ENCODE data around the gene STX1A. TPM values are rescaled to one million over a fixed set of nuclear protein-coding genes. Genes with fewer than 3 reads are reported as not detected.
"Not testable (repeated sequence)": the region's sequence is repeated elsewhere in the genome, so short reads cannot be mapped to it uniquely, and the experiment has no call there.

The STX1A gene
- polyA plus RNA-seq, 1 experiment, result 12.9 TPM

DNA sequence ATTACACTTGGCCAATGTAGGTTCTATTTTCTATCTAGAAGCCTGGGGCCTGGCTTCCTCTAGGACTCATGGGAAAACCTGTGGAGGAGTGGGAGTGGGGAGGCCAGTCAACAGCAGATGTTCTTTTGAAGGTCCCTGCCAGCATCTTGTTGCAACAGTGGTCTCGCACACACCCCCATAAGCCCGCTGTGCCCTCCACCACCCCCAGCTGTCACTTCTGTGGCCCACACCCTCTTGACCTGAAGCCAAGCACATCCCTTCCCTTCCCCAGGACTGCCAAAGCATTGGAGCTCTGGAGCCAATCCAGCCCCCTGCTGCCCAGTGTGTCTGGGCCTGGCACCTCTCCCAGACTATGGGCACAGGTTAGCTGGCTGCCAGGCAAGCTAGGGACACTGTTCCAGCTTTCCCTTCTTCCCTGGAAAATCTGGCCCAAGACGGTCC lies 1.9 kb upstream of the STX1A start:
- Histone ChIP-seq H3K27me3 (ENCODE audit: control insufficient read depth, insufficient read depth, low read length) (peaks cover 6% of the 10 kb centered on the region), H3K27ac (ENCODE audit: low read depth, low read length) (no peak overlapping the region), H3K9me3 (ENCODE audit: control insufficient read depth, insufficient read depth, low read length) (no peaks in the 10 kb centered on the region; the same call in 1 of the 2 replicates), H3K4me3 (ENCODE audit: low read depth, low read length) (no peak overlapping the region)
- ChIA-PET POLR2A (no interaction called here), CTCF (interaction anchor here (1.0 kb wide), 1 partner anchor 115 kb away, joined by 3 read pairs; no protein-coding TSS in a partner anchor)
- TF ChIP-seq, protein P1, sequence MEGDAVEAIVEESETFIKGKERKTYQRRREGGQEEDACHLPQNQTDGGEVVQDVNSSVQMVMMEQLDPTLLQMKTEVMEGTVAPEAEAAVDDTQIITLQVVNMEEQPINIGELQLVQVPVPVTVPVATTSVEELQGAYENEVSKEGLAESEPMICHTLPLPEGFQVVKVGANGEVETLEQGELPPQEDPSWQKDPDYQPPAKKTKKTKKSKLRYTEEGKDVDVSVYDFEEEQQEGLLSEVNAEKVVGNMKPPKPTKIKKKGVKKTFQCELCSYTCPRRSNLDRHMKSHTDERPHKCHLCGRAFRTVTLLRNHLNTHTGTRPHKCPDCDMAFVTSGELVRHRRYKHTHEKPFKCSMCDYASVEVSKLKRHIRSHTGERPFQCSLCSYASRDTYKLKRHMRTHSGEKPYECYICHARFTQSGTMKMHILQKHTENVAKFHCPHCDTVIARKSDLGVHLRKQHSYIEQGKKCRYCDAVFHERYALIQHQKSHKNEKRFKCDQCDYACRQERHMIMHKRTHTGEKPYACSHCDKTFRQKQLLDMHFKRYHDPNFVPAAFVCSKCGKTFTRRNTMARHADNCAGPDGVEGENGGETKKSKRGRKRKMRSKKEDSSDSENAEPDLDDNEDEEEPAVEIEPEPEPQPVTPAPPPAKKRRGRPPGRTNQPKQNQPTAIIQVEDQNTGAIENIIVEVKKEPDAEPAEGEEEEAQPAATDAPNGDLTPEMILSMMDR (IDR thresholded peaks at IDR 0.05; ENCODE audit: low read depth, low read length), result no peak
- no peak for DNase-seq (ENCODE audit: low read depth, low spot score)

DNA sequence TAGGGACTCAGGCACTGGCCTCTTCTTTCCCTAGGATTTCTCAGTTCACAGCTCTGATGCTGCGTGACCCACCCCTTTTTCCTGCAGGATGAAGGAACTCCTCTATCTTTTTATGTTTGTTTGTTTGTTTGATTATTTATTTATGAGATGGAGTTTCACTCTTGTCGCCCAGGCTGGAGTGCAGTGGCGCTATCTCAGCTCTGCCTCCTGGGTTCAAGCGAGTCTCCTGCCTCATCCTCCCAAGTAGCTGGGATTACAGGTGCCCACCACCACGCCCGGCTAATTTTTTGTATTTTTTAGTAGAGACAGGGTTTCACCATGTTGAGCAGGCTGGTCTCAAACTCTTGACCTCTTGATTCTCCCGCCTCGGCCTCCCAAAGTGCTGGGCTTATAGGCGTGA lies 974 bp upstream of the STX1A start:
- not testable (repeated sequence) for H3K4me3 ChIP-seq (ENCODE audit: low read depth, low read length); H3K9me3 ChIP-seq (ENCODE audit: control insufficient read depth, insufficient read depth, low read length); DNase-seq (ENCODE audit: low read depth, low spot score); H3K27me3 ChIP-seq (ENCODE audit: control insufficient read depth, insufficient read depth, low read length); H3K27ac ChIP-seq (ENCODE audit: low read depth, low read length)
- ChIA-PET POLR2A (interaction anchor here (0.7 kb wide), 1 partner anchor 22 kb away, joined by 4 read pairs; no protein-coding TSS in a partner anchor), CTCF (interaction anchor here (1.0 kb wide), 1 partner anchor 113 kb away, joined by 6 read pairs; no protein-coding TSS in a partner anchor)

DNA sequence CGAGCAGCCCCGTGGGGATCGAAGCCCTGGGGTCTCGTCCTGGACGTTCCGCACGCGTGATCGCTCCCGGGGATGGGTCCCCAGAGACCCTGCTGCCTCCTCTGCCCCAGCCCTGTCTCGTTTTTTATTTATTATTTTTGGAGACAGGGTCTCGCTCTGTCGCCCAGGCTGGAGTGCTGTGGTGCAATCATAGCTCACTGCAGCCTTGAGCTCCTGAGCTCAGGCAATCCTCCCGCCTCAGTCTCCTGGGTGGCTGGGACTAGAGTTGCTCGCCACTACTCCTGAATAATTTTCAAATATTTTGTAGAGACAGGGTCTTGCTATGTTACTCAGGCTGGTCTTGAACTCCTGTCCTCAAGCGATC lies 319 bp upstream of the STX1A start:
- Histone ChIP-seq H3K27ac (ENCODE audit: low read depth, low read length) (no peak overlapping the region), H3K9me3 (ENCODE audit: control insufficient read depth, insufficient read depth, low read length) (no peaks in the 10 kb centered on the region; the same call in 1 of the 2 replicates), H3K27me3 (ENCODE audit: control insufficient read depth, insufficient read depth, low read length) (peaks cover 6% of the 10 kb centered on the region), H3K4me3 (ENCODE audit: low read depth, low read length) (peak overlapping the region; percentile 58)
- DNase-seq (ENCODE audit: low read depth, low spot score), result no peak
- ChIA-PET POLR2A (interaction anchor here (0.7 to 1.0 kb wide), 4 partner anchors 12 to 131 kb away, joined by 3 to 4 read pairs (median 3); no protein-coding TSS in a partner anchor), CTCF (interaction anchor here (1.0 kb wide), 1 partner anchor 113 kb away, joined by 6 read pairs; no protein-coding TSS in a partner anchor)
- TF ChIP-seq, protein P1 (IDR thresholded peaks at IDR 0.05; ENCODE audit: low read depth, low read length), result no peak

DNA sequence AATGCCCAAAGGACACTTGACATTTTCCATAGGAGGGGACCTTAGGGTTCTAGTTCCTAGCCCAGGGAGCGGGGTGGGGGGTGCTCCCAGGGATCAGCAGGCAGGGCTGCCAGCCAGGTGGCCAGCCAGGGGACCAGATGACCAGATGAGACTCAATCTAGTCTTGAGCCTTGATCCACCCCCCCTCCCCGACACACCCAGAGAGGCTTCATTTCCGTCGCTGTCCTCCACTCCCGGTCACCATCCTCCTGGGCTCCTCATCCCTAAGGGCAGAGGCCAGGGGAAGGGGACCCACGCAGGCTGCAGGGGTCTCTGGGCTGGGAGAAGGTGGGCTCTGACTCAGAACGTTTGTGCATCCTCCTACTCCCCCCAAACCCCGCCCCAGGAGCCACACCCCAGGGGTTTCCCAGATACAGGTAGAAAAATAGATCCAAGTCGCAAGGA lies 1.0 kb downstream of the STX1A start:
- H3K27me3 ChIP-seq (ENCODE audit: control insufficient read depth, insufficient read depth, low read length), result peaks cover 6% of the 10 kb centered on the region
- ChIA-PET POLR2A (interaction anchor here (1.3 kb wide), 1 partner anchor 132 kb away, joined by 3 read pairs; no protein-coding TSS in a partner anchor), CTCF (interaction anchor here (1.0 kb wide), 1 partner anchor 112 kb away, joined by 3 read pairs; no protein-coding TSS in a partner anchor)
- H3K9me3 ChIP-seq (ENCODE audit: control insufficient read depth, insufficient read depth, low read length), result no peaks in the 10 kb centered on the region; the same call in 1 of the 2 replicates
- peak overlapping the region; percentile 39 for H3K27ac ChIP-seq (ENCODE audit: low read depth, low read length)
- DNase-seq (ENCODE audit: low read depth, low spot score), result no peak
- H3K4me3 ChIP-seq (ENCODE audit: low read depth, low read length), result peak overlapping the region; percentile 76
- TF ChIP-seq, protein P1 (IDR thresholded peaks at IDR 0.05; ENCODE audit: low read depth, low read length), result no peak

DNA sequence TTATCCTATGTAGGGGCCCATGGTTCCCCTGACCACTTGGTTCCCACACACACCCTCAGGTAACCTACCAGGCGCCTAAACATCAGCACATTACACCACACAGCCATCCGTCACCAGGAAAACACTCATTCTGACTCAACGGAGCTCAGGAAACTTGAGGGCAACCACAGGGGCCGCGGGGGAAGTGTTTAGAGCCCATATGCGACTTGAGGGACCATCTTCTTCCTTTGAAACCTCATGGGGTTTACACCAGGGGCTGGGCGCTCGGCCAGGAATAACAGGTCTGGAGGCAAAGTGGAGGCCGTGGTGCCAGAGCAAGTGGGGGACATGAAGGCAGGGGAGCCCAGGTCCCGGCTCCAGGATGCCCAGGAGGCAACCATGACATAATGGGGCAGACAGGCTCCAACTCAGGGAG lies 1.5 kb downstream of the STX1A start:
- ChIA-PET POLR2A (interaction anchor here (1.3 kb wide), 1 partner anchor 133 kb away, joined by 3 read pairs; no protein-coding TSS in a partner anchor), CTCF (interaction anchor here (1.0 kb wide), 1 partner anchor 111 kb away, joined by 3 read pairs; no protein-coding TSS in a partner anchor)
- H3K27me3 ChIP-seq (ENCODE audit: control insufficient read depth, insufficient read depth, low read length), result peaks cover 6% of the 10 kb centered on the region
- H3K9me3 ChIP-seq (ENCODE audit: control insufficient read depth, insufficient read depth, low read length), result no peaks in the 10 kb centered on the region; the same call in 1 of the 2 replicates
- no peak for DNase-seq (ENCODE audit: low read depth, low spot score)
- TF ChIP-seq, protein P1 (IDR thresholded peaks at IDR 0.05; ENCODE audit: low read depth, low read length), result no peak
- peak overlapping the region; percentile 61 for H3K27ac ChIP-seq (ENCODE audit: low read depth, low read length)
- peak overlapping the region; percentile 76 for H3K4me3 ChIP-seq (ENCODE audit: low read depth, low read length)
